ENCODE measurements around the gene CACNA2D2.

The CACNA2D2 gene

DNA sequence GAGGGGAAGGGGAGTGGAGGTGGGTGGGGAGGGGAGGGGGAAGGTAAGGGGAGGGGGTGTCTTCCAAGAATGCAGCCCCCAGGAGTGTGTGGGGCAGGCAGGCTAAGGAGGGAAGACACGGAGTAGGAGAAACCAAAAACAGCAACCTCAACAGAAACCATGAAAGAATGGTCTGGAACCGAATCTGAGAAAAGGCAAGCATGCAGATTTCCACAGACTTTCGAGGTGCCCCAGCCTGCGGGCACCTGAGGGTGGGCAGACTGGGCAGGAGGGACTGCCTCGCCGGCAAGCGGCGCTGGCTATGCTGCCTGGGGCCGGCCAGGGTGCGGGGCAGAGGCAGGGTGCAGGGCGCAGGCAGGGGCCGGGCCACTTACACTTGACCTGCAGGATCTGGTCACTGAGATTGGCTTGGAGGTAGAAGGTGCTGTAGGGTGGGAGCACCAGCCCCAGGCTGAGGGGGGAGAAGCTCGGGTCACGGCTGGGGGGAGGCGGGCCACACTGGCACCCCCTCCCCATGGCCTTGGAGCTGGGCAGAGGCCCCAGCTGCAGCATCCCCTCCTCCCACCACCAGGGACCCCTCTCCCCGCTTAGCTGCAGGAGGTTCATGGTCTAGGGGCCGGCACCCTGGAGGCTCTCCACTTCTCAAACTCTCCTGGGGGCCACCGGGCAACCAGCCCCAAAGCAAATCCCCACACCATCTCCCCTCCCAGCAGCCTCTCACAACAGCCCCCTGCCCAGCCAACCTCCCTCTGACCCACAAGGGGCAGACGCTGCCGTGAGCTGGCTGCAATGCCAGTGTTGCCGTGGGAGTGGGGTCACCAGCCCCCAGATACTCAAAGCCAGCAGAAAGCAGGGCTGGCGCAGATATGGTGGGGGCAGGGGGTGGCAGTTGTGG lies 128.8 kb downstream of the CACNA2D2 start:
- TF ChIP-seq EZH2phosphoT487 (IDR thresholded peaks at IDR 0.05; ENCODE audit: borderline replicate concordance) (no peak), CTCF (conservative IDR thresholded peaks at IDR 0.05; ENCODE audit: low read length) (no peak)
- Histone ChIP-seq H3K36me3 (ENCODE audit: insufficient read depth, low read length) (no peaks in the 10 kb centered on the region), H3K4me2 (ENCODE audit: low read depth, low read length, poor library complexity, severe bottlenecking) (no peak overlapping the region), H3K9ac (ENCODE audit: low read depth, low read length, poor library complexity, severe bottlenecking) (no peak overlapping the region), H4K20me1 (ENCODE audit: insufficient read depth, low read length, poor library complexity, severe bottlenecking) (no peaks in the 10 kb centered on the region), H3K79me2 (ENCODE audit: insufficient read depth, low read length) (no peaks in the 10 kb centered on the region), H2AFZ (ENCODE audit: low read length) (no peak overlapping the region), H3K9me2 (replicated peaks; ENCODE audit: low read depth, low read length) (no peaks in the 10 kb centered on the region), H3K9me3 (ENCODE audit: insufficient read depth, low read depth, low read length) (no peaks in the 10 kb centered on the region), H3K4me3 (ENCODE audit: low read length, poor library complexity, severe bottlenecking) (no peak overlapping the region), H3K4me1 (ENCODE audit: insufficient read depth, low read length, poor library complexity, severe bottlenecking) (peaks cover 20% of the 10 kb centered on the region), H3F3A (ENCODE audit: low read depth) (0 out of 2 replicates have a peak, but pooled peaks cover 3% of the 10 kb centered on the region), H3K27me3 (ENCODE audit: insufficient read depth, low read length, poor library complexity, severe bottlenecking) (no peaks in the 10 kb centered on the region)

DNA sequence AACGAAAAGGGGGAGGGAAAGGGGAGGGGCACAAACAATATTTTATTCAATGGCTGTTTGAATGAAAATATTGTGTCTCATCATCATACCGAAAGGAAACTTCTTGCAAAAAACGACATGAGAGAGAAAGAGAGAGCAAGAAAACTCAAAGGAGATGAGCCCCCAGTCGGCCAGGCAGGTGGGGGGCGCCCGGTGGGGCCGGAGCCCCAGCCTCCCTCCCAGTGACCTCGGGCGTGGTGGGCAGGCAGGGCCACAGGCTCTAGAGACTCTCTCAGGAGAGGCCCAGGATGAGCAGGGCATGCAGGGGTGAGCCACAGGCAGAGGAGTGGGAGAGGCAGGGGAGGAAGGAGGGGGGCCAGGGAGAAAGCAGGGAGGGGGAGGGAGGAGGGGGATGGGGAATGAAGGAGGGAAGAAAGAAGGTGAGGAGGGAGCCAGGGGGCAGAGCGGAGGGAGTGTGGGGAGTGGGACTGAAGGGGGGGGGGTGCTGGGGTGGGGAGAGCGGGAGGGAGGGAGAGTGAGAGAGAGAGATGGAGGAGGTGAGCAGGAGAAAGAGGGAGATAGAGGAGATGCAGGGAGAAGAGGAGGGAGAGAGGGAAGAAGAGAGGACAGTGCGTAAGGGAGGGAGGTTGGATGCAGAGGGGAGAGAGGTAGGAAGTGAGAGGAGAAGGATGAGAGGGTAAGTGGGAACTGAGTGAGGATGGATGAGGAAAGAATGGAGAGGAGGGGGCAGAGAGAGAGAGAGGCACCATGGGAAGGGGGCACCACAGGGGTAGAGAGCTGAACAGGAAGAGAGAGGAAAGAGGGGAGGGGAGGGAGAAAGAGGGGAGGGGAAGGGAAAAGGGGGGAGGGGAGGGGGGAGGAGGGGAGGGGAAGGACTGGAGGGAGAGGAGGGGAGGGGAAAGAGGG lies 130.0 kb downstream of the CACNA2D2 start:
- peak overlapping the region; percentile 59 for H3K9ac ChIP-seq (ENCODE audit: low read depth, low read length, poor library complexity, severe bottlenecking)

More for the DNA sequence above, 130.0 kb downstream of the CACNA2D2 start:
- TF ChIP-seq EZH2phosphoT487 (IDR thresholded peaks at IDR 0.05; ENCODE audit: borderline replicate concordance): no peak
- no peak for TF ChIP-seq CTCF (conservative IDR thresholded peaks at IDR 0.05; ENCODE audit: low read length)
- Histone ChIP-seq H4K20me1 (ENCODE audit: insufficient read depth, low read length, poor library complexity, severe bottlenecking) (no peaks in the 10 kb centered on the region), H3K79me2 (ENCODE audit: insufficient read depth, low read length) (no peaks in the 10 kb centered on the region), H3K9me2 (replicated peaks; ENCODE audit: low read depth, low read length) (no peaks in the 10 kb centered on the region), H2AFZ (ENCODE audit: low read length) (no peak overlapping the region; the same call in 1 of the 2 replicates), H3K27me3 (ENCODE audit: insufficient read depth, low read length, poor library complexity, severe bottlenecking) (no peaks in the 10 kb centered on the region), H3F3A (ENCODE audit: low read depth) (0 out of 2 replicates have a peak, but pooled peaks cover 3% of the 10 kb centered on the region), H3K4me2 (ENCODE audit: low read depth, low read length, poor library complexity, severe bottlenecking) (peak overlapping the region; percentile 60), H3K9me3 (ENCODE audit: insufficient read depth, low read depth, low read length) (no peaks in the 10 kb centered on the region), H3K4me3 (ENCODE audit: low read length, poor library complexity, severe bottlenecking) (no peak overlapping the region), H3K4me1 (ENCODE audit: insufficient read depth, low read length, poor library complexity, severe bottlenecking) (peaks cover 20% of the 10 kb centered on the region), H3K36me3 (ENCODE audit: insufficient read depth, low read length) (no peaks in the 10 kb centered on the region)
